Stomach (tissue), 9 donors: ENCODE data around the gene SDK2. TPM values are rescaled to one million over a fixed set of nuclear protein-coding genes. Genes with fewer than 3 reads are reported as not detected.
A peak's percentile ranks its signal among the peaks of the same experiment; 100 is the strongest.

ENCODE experiments used
- DNase-seq, 2 donors: peaks; one replicate each; pipeline versions ENCODE4 v3.0.0 to v3.0.0-alpha.2; 2013 to 2019
- H3K27ac ChIP-seq, 5 donors: fragments of 200-600 bp in 4 of 5; sonication (generic) in 4 of 5; one replicate each; pipeline ENCODE4 v1.5.1; 2013 to 2019; ENCODE audit warnings: mild to moderate bottlenecking in 1 of 5, moderate library complexity in 1 of 5
- H3K27me3 ChIP-seq, 3 donors: fragments of 200-600 bp; sonication (generic); one replicate each; pipeline ENCODE4 v1.5.1; 2017 to 2019; ENCODE audit warnings: mixed run types in 1 of 3
- H3K36me3 ChIP-seq, 4 donors: fragments of 200-600 bp; sonication (generic); 1 replicate in 3 of 4; 2 replicates in 1 of 4; pipeline ENCODE4 v1.5.1; 2016 to 2019
- H3K4me1 ChIP-seq, 4 donors: fragments of 200-600 bp; sonication (generic); one replicate each; pipeline ENCODE4 v1.5.1; 2016 to 2019
- H3K4me3 ChIP-seq, 4 donors: fragments of 200-600 bp; sonication (generic) in 3 of 4; one replicate each; pipeline ENCODE4 v1.5.1; 2016 to 2019; ENCODE audit warnings: mild to moderate bottlenecking in 1 of 4
- H3K9me3 ChIP-seq, 4 donors: fragments of 200-600 bp; sonication (generic); one replicate each; pipeline ENCODE4 v1.5.1; 2016 to 2019
- CTCF ChIP-seq, 7 experiments: fragments of 450-650 bp in 4 of 7; fragments of 200-600 bp in 3 of 7; sonication (generic) in 3 of 7; IDR thresholded peaks; one replicate each; pipeline ENCODE4 v1.5.1; 2016 to 2019; ENCODE audit warnings: antibody characterized with exemption in 7 of 7, control low read depth in 2 of 7, mild to moderate bottlenecking in 1 of 7
- EP300 ChIP-seq: sonication (generic); formaldehyde crosslinking; IDR thresholded peaks from one replicate; pipeline ENCODE4 v1.6.1; 2017; ENCODE audit warnings: antibody characterized with exemption
- POLR2A ChIP-seq, 4 donors: fragments of 450-650 bp; IDR thresholded peaks; one replicate each; pipeline ENCODE4 v1.6.1; 2016; ENCODE audit warnings: antibody characterized with exemption in 4 of 4, control low read depth in 2 of 4, mild to moderate bottlenecking in 1 of 4, moderate library complexity in 1 of 4
- POLR2AphosphoS5 ChIP-seq, 3 donors: sonication (generic); formaldehyde crosslinking; IDR thresholded peaks; one replicate each; pipeline ENCODE4 v1.6.1; 2016; ENCODE audit warnings: antibody characterized with exemption in 3 of 3
- WGBS, 5 donors: extraction: QIAGEN DNeasy Blood & Tissue Kit in 3 of 5; methylation state at CpG; one replicate each; pipeline versions ENCODE4 v1.1.5 to v1.1.7; 2013 to 2018; 5-methylcytosine and 5-hydroxymethylcytosine counted together
- intact Hi-C: fragments of 100-400 bp; cut with DNase I; formaldehyde crosslinking; loops from one replicate; pipeline ENCODE4 v1.15.1; 2023; ENCODE audit warnings: low total_unique reads
- polyA plus RNA-seq, 3 donors: library from polyadenylated mRNA; stranded (reverse); fragments of 200-250 nt; gene quantifications; one replicate each; pipeline ENCODE4 v1.2.3, GENCODE V29; 2013
- total RNA-seq, 5 donors: library from RNA; depleted of rRNA; stranded (reverse); fragments of >200 nt; gene quantifications; one replicate each; pipeline versions ENCODE4 v1.1.0 to v1.2.3, GENCODE V29; 2014 to 2016
- donor health status: healthy with polysubstance abuse.
- donor health status: Bipolar disorder and iron deficiency.
- donor health status: healthy.

Gene SDK2
- total and polyA plus RNA-seq, 8 donors: under 0.01 to 9.6 (median 0.44) TPM; not detected in 1

GRCh38 chr17:73404246-73404645, 240.0 kb downstream of the SDK2 start:
- Histone ChIP-seq H3K4me1 (no peaks in the 10 kb centered on the region), H3K4me3 (no peak overlapping the region), H3K27ac (no peak overlapping the region), H3K27me3 (no peaks in the 10 kb centered on the region), H3K36me3 (no peaks in the 10 kb centered on the region), H3K9me3 (no peaks in the 10 kb centered on the region)
- TF ChIP-seq POLR2A (IDR thresholded peaks at IDR 0.05) (no peak), CTCF (IDR thresholded peaks at IDR 0.05) (no peak), POLR2AphosphoS5 (IDR thresholded peaks at IDR 0.05) (no peak), EP300 (no peak)
- DNase-seq: no peak
- intact Hi-C loops: no loop called here
- WGBS, 5 donors: 58 to 70% (median 69%) methylated on average over 4 of the region's 4 CpGs

GRCh38 chr17:73402466-73402865, 241.8 kb downstream of the SDK2 start:
- H3K9me3 ChIP-seq: no peaks in the 10 kb centered on the region
- 80 to 88% (median 85%) methylated on average over 7 of the region's 7 CpGs for WGBS, 5 donors

GRCh38 chr17:73401911-73402310, 242.3 kb downstream of the SDK2 start:
- no peak for TF ChIP-seq POLR2AphosphoS5 (IDR thresholded peaks at IDR 0.05)
- TF ChIP-seq EP300: no peak
- no peak for TF ChIP-seq CTCF (IDR thresholded peaks at IDR 0.05)
- TF ChIP-seq POLR2A (IDR thresholded peaks at IDR 0.05): no peak
- whole genome bisulfite sequencing, 5 donors: 44 to 61% (median 53%) methylated on average over 8 to 18 of the region's 18 CpGs
- DNase-seq: peak in 1 of 2 donors; percentile 83
- Histone ChIP-seq H3K4me3 (no peak overlapping the region), H3K4me1 (no peaks in the 10 kb centered on the region), H3K27ac (no peak overlapping the region), H3K36me3 (no peaks in the 10 kb centered on the region), H3K9me3 (no peaks in the 10 kb centered on the region), H3K27me3 (no peaks in the 10 kb centered on the region)
- intact Hi-C loops: no loop called here

More at GRCh38 chr17:73402466-73402865, 241.8 kb downstream of the SDK2 start:
- Histone ChIP-seq H3K4me3 (no peak overlapping the region), H3K27ac (no peak overlapping the region), H3K4me1 (no peaks in the 10 kb centered on the region), H3K36me3 (no peaks in the 10 kb centered on the region), H3K27me3 (no peaks in the 10 kb centered on the region)
- TF ChIP-seq POLR2AphosphoS5 (IDR thresholded peaks at IDR 0.05): no peak
- TF ChIP-seq POLR2A (IDR thresholded peaks at IDR 0.05): no peak
- no peak for TF ChIP-seq EP300
- TF ChIP-seq CTCF (IDR thresholded peaks at IDR 0.05): no peak
- DNase-seq: no peak
- intact Hi-C loops: no loop called here

GRCh38 chr17:73400915-73401545, 243.2 kb downstream of the SDK2 start:
- no peak overlapping the region for H3K27ac ChIP-seq
- TF ChIP-seq POLR2A (IDR thresholded peaks at IDR 0.05) (no peak), CTCF (IDR thresholded peaks at IDR 0.05) (no peak), EP300 (no peak), POLR2AphosphoS5 (IDR thresholded peaks at IDR 0.05) (no peak)
- H3K27me3 ChIP-seq: no peaks in the 10 kb centered on the region
- no peaks in the 10 kb centered on the region for H3K36me3 ChIP-seq
- no peaks in the 10 kb centered on the region for H3K9me3 ChIP-seq
- no peak for DNase-seq
- intact Hi-C loops: no loop called here
- H3K4me3 ChIP-seq: no peak overlapping the region
- WGBS, 5 donors: 88 to 93% (median 91%) methylated on average over 13 to 18 of the region's 18 CpGs
- no peaks in the 10 kb centered on the region for H3K4me1 ChIP-seq
